HG03175 (cell line): ENCODE results near the gene LSG1.

Experiments
- ATAC-seq: cut with Tn5 transposase; IDR thresholded peaks from one replicate; pipeline ENCODE4 v1.9.1; 2021; ENCODE audit warnings: mild to moderate bottlenecking, moderate library complexity; ENCODE audit not compliant: unreplicated experiment

The LSG1 gene

DNA sequence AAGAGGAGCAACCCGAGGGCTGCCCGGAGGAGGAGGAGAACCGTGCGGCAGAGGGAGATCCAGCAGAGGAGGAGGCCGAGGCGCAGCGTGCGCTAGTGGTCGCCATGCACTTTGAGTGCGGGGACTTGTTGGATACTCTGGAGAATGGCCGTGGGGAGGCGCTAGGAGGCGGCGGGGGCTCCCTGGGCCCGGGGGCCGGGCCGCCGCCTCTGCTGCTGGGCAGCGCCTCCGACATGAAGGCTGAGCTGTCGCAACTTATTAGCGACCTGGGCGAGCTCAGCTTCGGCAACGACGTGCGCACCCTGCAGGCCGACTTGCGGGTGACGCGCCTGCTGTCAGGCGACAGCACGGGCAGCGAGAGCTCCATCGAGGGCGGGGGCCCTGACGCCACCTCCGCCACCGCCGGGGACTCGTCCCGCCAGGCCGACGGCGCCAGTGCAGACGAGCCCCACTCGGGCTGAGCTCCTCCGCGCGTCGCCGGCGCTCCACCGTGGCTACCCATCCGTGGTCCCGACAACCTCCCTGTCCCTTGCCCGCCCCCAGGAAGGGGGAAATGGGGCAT is 15.7 kb upstream of the LSG1 start:
- peak; percentile 38 for ATAC-seq

DNA sequence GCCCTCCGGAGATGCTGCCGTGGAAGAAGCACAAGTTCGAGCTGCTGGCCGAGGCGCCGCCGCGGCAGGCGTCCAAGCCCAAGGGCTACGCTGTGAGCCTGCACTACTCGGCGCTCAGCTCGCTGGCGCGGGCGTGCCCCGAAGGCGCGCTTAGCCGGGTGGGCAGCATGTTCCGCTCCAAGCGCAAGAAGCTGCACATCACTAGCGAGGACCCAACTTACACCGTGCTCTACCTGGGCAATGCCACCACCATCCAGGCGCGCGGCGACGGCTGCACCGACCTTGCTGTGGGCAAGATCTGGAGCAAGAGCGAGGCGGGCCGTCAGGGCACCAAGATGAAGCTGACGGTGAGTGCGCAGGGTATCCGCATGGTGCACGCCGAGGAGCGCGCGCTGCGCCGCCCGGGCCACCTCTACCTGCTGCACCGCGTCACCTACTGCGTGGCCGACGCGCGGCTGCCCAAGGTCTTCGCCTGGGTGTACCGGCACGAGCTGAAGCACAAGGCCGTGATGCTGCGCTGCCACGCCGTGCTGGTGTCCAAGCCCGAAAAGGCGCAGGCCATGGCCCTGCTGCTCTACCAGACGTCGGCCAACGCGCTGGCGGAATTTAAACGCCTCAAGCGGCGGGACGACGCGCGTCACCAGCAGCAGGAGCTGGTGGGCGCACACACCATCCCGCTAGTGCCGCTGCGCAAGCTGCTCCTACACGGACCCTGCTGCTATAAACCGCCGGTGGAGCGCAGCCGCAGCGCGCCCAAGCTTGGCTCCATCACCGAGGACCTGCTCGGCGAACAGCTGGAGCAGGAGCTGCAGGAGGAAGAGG is 15.0 kb upstream of the LSG1 start:
- no peak for ATAC-seq

DNA sequence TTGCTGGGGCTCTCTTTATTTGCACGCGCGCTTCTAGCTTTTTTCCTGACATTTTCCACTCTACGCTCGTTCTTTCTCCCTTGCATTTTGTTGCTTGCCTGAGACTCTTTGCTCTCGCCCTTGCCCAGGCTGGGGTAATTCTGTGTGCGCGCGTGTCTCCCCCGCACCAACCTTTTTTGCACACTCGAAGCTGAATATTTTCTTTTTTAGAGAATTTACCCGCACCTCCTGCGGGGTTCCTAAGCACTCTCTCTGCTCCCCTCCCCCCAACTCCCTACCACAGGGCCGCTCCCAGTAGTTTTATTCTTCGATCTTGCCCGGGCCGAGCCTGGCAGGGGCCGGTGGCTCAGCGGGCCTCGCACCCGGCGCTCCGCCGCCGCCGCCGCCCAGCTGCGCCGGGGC is 14.4 kb upstream of the LSG1 start:
- no peak for ATAC-seq

DNA sequence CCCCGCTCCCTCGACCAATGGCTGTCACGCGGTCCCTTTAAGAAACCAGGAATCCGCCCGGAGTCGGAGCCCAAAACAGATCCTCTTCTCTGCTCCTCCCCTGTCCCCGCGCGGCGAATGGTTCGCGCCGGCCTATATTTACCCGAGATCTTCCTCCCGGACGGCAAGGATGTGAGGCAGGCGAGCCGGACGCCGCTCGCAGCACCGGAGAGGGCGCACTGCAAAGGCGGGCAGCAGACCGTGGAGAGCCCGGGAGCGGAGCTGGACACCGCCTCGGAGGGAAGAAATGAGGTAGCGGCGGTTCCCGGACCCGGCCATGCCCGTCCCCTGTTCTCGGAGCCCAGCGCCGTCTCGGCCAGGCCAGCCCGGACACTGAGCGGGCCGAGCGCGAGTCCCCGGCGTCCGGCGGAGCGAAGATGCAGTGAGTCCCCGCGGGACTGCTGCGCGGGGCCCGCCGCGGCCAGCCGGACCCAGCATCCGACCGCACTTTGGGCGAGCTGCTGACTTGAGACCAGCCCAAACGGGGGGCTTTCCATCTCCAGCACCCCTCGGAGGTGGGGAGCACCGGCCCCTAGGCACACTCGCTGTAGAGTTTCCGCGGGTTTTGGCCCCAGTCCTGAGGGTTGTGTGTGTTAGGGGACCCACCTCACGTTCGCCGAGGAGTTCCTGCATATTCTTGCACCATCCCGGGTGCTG is 13.9 kb upstream of the LSG1 start, which contains the start of gene FAM43A:
TSS of gene FAM43A (plus strand) at position 166 of the 696 bp plus-strand sequence. CDS start 944 bp downstream, outside the sequence.
- ATAC-seq = peak; percentile 33

DNA sequence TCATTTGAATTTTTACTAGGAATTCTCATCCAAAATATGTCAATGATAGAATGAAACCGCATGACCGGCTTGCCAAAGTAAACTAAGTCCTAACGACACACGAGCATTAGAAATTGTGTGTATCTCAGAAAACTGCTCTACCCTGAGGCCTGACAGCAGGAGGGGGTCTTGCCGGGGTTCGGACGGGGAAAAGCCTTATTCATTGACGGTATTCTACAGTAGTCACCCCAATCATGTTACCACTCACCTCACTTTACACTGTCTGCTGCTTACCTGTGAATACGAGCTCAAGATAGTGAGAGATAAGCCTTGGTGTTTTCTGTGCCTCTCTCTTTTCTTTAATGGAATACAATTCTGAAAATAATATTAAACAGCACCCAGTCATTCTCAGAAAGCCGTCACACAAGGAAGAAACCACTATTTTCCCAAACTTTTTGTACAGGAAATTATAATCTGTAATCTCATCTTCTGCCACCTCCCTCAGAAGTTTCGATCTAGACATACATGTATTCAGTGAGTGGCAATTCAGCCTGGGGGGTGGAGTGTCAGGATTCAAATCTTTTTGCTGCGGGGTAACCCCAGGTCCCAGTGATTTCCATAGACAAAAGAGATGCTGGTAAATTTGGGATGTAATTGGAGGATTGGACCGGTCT is 13.2 kb upstream of the LSG1 start:
- peak; percentile 8 for ATAC-seq

DNA sequence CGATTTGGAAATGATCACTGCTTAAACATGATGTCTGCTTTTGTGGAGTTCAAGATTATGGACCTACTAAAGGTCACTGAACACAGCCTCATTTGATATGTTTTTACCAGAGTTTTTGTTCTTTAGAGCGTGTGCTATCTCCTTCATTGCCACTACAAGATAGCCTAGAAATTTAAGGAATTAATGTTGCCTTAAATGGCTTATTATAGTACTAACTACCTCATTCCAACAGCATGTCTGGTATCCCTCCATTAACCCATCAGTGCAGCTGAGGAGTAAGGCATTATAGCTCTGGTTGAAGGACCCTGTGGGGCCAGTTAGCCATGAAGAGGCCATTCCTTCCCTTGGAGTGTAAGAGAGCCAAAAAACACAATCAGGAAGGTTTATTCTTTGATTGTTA is 11.4 kb upstream of the LSG1 start:
- no peak for ATAC-seq

DNA sequence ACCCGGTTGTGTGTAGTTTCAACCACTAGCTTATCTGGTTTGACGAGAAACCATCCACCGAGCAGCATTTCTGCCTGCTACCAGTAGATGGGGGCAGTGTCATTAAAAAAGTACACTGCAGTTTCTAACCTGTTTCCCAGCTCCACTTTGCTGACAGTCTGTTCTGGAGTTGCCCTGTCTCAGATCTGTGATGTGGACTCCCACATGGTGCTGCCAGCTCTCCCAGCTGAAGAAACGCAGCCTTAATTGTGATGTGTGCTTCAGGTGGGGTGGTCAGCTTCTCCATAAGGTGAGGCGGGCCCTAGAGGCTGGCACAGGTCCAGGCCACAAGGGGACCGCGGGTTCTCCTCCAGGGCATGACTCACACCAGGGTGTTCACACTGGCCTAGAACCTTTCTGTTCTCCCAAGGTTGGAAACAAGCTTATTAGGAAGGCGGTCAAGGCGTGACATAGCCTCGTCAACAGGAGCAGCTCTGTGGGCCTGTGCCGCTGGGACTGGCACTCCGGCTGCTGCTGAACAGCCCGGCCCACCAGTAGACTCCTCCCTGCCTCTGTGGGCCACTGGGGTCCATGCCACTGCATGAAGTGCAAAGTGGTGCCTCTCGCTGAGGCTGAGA is 10.8 kb upstream of the LSG1 start:
- no peak for ATAC-seq

DNA sequence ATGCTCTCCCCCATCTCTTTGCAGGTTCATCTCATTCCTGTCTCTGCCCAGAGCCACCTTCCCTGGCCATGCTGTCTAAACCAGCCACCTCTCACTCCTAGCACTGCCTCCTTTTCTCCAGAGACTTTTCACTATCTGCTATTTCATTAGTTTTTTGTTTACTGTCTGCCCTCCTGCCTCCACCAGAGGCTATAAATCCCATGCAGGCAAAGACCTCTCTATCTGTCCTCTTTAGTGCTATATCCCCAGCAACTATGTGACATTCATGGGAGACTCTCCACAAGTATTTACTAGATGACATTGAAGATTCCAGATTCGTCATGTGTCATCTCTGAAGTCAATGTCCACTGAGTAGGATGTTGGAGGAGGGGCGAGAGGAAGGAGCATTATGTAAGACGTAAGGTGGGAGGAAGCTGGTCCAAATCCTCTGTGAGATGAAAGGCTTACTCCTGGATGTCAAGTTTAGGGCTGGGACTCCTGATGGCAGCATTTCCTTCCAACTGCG is 10.2 kb upstream of the LSG1 start:
- ATAC-seq = no peak

DNA sequence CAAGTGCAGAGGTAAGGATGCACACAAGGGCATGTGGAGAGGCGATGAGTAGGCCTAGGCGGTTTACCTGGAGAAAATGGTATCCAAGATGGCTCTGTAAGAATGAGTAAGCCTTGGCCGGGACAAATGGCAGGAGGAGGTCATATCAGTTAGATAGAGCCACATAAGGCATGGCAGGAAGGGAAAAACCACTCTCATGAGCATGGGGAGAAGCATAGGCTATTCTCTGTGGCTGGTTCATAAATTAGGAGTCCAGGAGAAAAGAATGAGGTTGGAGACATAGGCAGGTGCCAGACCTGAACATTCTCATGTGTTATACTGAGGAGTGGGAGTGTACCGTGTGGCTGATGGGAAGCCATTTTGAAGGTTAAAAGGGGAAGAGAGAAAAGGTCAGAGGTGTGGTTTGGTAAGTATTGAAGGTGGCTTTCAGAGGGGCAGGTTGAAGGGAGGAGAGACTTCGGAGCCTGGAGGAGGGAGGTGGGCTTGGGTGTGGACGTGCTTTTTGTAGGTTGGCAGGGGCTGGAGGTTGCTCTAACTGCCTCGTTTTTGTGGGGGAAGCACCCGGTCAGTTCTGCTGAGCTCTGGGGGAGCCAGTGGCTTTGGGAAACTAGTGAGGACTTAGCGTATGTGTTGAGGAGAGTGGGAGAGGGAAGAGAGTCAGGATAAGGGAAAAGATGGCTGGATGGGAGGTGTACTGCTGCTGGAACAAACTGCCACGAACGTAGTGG is 9.1 kb upstream of the LSG1 start:
- ATAC-seq = no peak

DNA sequence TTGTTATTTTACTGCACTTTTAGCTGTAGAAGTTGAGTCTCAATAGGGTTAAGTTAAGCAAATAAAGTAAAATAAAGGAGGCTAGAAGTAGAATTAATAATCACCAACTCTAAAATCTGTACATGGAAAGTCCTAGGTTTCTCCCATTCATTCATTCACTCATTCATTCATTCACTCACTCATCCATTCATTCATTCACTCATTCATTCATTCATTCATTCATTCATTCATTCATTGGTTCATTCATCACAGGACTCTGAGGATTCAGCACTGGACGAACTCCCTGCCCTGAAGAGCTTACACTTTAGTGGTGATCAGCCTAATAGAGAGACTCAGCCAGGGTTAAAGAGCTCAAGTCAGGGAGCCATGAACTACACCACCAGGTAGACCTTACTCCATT is 4.5 kb upstream of the LSG1 start:
- no peak for ATAC-seq

DNA sequence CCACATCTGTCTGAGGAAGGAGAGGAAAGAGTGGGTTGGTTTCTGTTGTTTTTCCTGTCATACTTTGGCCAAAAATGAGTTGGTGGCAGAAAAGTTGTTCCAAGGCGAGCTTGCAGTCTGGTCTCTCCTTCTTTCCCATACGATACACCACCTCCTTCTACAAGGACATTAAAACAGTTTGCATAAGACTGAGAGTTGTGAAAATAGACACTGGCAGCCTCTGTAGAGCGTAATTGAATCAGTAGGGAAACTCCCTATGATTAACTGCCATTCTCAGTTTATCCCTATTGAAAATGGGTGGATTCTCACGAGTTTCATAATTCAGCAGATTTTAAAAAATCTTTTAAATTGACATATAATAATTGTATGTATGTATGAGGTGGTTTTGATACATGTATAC is 3.7 kb upstream of the LSG1 start:
- no peak for ATAC-seq

DNA sequence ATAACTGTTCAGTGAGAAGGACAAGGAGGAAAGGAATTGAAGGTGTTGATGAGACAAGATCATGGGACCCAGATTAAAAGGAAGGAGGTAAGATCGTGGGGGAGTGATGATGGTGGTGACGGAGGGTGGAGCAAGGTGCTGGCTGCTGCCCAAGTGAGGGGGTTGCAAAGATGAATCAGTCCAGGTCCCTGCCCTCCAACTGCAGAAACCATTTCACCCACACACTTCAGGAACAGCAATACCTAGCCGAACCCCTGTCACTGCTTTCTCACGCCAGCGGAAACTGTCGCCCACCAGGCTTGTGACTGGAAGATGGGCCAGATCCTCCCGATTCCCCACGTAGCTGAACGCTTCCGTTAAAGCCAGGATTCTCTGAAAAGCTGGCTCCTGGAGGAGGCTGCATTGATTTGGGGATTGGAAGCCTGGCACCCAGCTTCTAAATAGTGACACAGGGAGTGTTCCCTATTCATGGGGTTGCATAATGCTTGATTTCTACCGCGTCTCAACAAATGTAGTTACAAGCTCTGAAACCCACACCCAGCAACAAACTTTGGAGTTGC is 3.2 kb upstream of the LSG1 start:
- no peak for ATAC-seq

DNA sequence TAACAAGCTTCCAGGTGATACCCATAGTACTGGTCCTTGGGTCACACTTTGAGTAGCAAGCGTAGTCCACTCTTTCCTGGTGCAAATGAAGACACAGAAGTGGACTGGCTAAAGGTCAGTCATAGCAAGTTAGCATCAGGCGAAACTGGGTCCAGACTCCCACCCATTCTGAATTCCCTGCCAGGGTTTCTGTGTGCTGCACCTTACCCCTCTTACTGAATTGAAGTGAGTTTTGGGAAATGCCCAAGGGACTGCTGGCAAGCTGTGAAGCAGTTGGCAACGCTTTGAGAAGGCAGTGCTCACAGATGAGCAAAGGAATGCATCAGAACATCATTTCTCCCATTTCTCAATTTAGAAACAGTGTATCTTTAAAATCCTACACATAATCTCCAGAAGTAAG is 1.8 kb upstream of the LSG1 start:
- no peak for ATAC-seq

DNA sequence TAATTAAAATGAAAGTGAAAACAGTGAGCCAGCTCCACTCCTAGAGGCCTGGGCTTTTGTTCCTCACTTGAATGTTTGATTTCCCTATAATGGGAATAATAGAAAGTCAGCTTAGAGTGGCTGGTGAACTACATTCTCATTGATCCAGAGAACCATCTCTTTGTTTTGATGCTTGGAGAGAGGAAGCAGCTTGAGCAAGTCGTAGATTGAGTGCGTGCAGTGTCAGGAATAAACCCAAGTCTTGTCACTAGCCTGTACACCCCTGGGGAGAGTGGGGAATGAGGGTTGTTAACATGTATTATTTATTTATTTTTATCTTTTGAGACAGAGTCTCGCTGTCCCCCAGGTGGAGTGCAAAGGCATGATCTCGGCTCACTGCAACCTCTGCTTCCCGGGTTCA is 885 bp upstream of the LSG1 start:
- no peak for ATAC-seq

DNA sequence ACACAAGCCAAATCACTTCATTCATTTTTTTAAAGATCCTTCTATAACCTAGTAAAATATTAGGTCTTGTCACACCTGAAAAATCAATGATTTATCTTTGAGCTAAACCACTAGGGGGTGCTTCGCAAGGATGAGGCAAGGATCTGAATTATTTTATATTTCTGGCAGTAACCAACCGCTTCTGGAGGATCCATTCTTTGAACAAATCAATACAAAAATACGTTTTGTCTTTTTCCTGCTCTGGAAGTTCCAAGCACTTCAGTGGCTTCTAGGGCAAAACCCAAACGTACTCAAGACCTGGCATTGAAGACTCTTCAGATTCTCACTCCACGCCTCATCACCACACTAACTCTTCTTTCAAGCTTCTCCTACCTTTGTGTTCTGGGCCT is 486 bp downstream of the LSG1 start:
- peak; percentile 20 for ATAC-seq

DNA sequence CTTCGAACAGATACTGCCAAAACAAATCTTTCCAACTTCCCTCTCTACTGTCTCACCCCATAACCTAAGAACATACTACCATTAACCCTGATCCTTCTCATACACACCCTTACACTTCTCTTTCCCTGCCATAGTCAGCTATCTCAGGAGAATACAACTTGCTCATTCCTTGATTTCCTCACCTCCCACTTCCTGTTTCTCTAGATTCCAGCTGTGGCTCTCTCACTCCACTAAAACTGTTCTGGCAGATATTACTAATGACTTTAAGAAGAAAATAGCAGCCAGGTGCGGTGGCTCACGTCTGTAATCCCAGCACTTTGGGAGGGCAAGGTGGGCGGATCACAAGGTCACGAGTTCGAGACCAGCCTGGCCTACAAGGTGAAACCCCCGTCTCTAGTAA is 4.6 kb downstream of the LSG1 start:
- no peak for ATAC-seq

DNA sequence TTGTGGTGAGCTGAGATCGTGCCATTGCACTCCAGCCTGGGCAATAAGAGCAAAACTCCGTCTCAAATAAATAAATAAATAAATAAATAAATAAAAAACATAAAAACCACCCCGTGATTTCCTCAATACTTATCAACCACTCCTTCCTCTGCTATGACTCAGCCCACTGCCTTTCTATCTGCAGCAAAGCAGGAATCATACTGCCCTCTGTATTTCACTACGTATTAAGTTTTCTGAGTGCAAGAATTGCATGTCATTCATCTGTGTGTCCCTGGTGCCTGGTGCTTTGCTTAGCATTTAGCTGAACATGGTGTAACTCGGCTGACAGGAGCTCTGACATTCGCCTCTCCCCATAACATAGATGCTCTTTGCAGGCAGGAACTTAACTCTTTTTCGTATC is 7.1 kb downstream of the LSG1 start:
- no peak for ATAC-seq

DNA sequence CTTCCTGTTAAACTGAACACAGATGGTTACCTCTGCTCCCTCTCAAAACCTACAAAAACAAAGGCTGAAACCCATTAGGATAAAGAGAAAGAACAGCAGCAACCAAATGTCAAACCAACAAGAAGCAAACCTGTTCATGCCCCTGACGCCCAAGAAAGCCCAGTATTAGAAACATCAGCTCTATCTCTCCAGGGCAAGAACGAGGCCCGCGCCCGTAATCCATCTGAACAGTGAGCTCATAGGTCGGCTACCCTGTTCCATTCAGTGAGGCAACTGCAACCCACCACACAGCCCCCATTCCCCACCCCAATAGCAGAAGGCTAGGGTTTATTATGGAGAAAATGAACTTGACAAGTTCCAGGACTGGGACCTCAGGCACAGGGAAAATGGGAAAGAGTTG is 10.0 kb downstream of the LSG1 start:
- ATAC-seq = no peak

DNA sequence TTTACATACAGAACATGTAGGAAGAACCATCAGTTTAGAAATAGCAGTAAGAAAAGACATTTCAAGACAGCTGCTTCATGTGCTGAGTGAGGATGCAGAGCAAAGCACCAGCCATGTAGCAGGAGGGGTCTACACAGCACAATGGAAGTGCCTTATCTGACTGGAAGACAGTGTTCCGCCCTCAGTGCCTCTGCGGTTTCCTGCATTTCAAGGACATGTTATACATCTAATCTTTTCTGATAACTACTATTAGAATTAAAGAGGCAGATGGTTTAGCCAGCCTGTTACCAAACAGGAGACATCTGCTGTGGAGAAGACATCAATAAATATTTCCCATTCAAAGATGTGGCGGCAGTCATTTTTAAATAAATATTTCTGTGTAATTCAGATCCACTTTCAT is 10.6 kb downstream of the LSG1 start:
- ATAC-seq = no peak

DNA sequence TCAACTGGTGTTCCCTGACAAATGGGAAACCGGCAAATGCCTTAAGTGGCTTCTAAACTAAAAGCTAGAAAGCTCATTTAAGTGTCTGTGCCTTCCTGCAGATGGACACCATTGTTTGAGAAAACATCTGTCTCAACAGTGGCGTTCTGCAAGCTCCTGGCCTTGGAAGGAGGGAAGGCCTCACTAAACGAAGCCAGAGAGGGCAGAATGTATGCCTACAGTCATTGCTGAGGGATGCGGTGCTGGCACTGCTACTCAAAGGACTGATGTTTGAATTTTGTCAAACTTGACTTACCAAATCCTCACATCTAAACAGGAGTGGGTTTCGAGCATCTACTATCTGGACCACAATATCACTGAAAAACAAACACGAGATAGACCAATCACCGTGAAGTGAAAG is 12.2 kb downstream of the LSG1 start:
- no peak for ATAC-seq
